Adrenal gland (tissue), 5 donors: ENCODE measurements around the gene AGO3.

ENCODE experiments used
- CTCF ChIP-seq, 6 experiments: fragments of 450-650 bp in 4 of 6; fragments of 200-600 bp in 2 of 6; sonication (generic) in 1 of 6; IDR thresholded peaks; 1 replicate in 5 of 6; 2 replicates in 1 of 6; pipeline versions ENCODE4 v1.5.1 to v1.8.0; 2016 to 2021; ENCODE audit warnings: antibody characterized with exemption in 6 of 6, mild to moderate bottlenecking in 2 of 6, moderate library complexity in 1 of 6
- POLR2A ChIP-seq, 2 donors: fragments of 450-650 bp; IDR thresholded peaks; one replicate each; pipeline ENCODE4 v1.6.1; 2017; ENCODE audit warnings: antibody characterized with exemption in 2 of 2, mild to moderate bottlenecking in 2 of 2, moderate library complexity in 1 of 2
- donor health status: DM: no; HTN: no; CAD: no.

GRCh38 chr1:36100376-36100775, 169.5 kb downstream of the AGO3 start:
- TF ChIP-seq CTCF (IDR thresholded peaks at IDR 0.05): no peak
- TF ChIP-seq POLR2A (IDR thresholded peaks at IDR 0.05): no peak
